GM23338 (cell line): ENCODE results near the gene MLF1. TPM values are rescaled to one million over a fixed set of nuclear protein-coding genes. Genes with fewer than 3 reads are reported as not detected.

Experiments used
- ATAC-seq: fragments of 200-7000 bp; cut with Tn5 transposase; 3 replicates; pipeline ENCODE4 v1.9.1; 2020
- DNase-seq: peaks from one replicate; pipeline ENCODE4 v3.0.0-alpha.2; 2015; ENCODE audit warnings: low spot score
- H2AFZ ChIP-seq: fragments of 200-600 bp; sonication (generic); 2 replicates; pipeline ENCODE4 v1.8.0; 2016; ENCODE audit warnings: antibody characterized with exemption, mild to moderate bottlenecking, moderate library complexity
- H3F3A ChIP-seq: fragments of 200-600 bp; sonication (generic); replicated peaks from 2 replicates; pipeline ENCODE4 v1.8.0; 2017; ENCODE audit warnings: antibody characterized with exemption, mixed run types, low read depth
- H3K27ac ChIP-seq: fragments of 200-600 bp; sonication (generic); 2 replicates; pipeline ENCODE4 v1.6.1; 2016; ENCODE audit warnings: low read depth
- H3K27me3 ChIP-seq: fragments of 200-600 bp; sonication (generic); 2 replicates; pipeline ENCODE4 v1.8.0; 2016; ENCODE audit warnings: mild to moderate bottlenecking, mixed run types, moderate library complexity; ENCODE audit not compliant: insufficient read depth
- H3K36me3 ChIP-seq: fragments of 200-600 bp; sonication (generic); 2 replicates; pipeline ENCODE4 v1.8.0; 2016; ENCODE audit warnings: mild to moderate bottlenecking; ENCODE audit not compliant: insufficient read depth
- H3K4me1 ChIP-seq: fragments of 200-600 bp; sonication (generic); 2 replicates; pipeline ENCODE4 v1.8.0; 2016; ENCODE audit warnings: mild to moderate bottlenecking, moderate library complexity; ENCODE audit not compliant: insufficient read depth
- H3K4me2 ChIP-seq: fragments of 200-600 bp; sonication (generic); 2 replicates; pipeline ENCODE4 v1.7.1; 2017; ENCODE audit warnings: mixed run types
- H3K4me3 ChIP-seq: fragments of 200-600 bp; sonication (generic); 2 replicates; pipeline ENCODE4 v1.6.1; 2016; ENCODE audit warnings: mixed run types
- H3K79me2 ChIP-seq: fragments of 200-600 bp; sonication (generic); replicated peaks from 2 replicates; pipeline ENCODE4 v1.8.0; 2017; ENCODE audit warnings: mild to moderate bottlenecking; ENCODE audit not compliant: insufficient read depth
- H3K9me2 ChIP-seq: fragments of 200-600 bp; sonication (generic); 2 replicates; pipeline ENCODE4 v1.8.0; 2017; ENCODE audit not compliant: insufficient read depth
- H4K20me1 ChIP-seq: fragments of 200-600 bp; sonication (generic); replicated peaks from 2 replicates; pipeline ENCODE4 v1.8.0; 2017; ENCODE audit warnings: mild to moderate bottlenecking; ENCODE audit not compliant: insufficient read depth
- H3K27ac Mint-ChIP-seq: 2 replicates; pipeline ENCODE4 v1.8.0; 2020; ENCODE audit warnings: inconsistent platforms, mild to moderate bottlenecking, moderate library complexity, mixed read lengths
- H3K27me3 Mint-ChIP-seq: 3 replicates; pipeline ENCODE4 v1.8.0; 2022; ENCODE audit warnings: low read depth, mild to moderate bottlenecking, moderate library complexity, mixed read lengths, inconsistent platforms; ENCODE audit not compliant: insufficient read depth, poor library complexity
- H3K36me3 Mint-ChIP-seq: 3 replicates; pipeline ENCODE4 v1.8.0; 2021; ENCODE audit warnings: low read depth, mild to moderate bottlenecking, inconsistent platforms, moderate library complexity, mixed read lengths
- H3K4me1 Mint-ChIP-seq: 3 replicates; pipeline ENCODE4 v1.8.0; 2020; ENCODE audit warnings: mild to moderate bottlenecking, inconsistent platforms, mixed read lengths
- H3K4me3 Mint-ChIP-seq: 3 replicates; pipeline ENCODE4 v1.8.0; 2021; ENCODE audit warnings: moderate library complexity, mild to moderate bottlenecking, inconsistent platforms, mixed read lengths
- H3K9me3 Mint-ChIP-seq: 3 replicates; pipeline ENCODE4 v1.8.0; 2020; ENCODE audit warnings: moderate library complexity, mild to moderate bottlenecking, inconsistent platforms, mixed read lengths
- CREB1 ChIP-seq: fragments of 250-450 bp; sonication (Bioruptor Pico); IDR thresholded peaks from 2 replicates; pipeline ENCODE4 v1.5.0; 2020; ENCODE audit warnings: low read depth, mild to moderate bottlenecking, moderate library complexity
- EZH2 ChIP-seq: fragments of 200-600 bp; sonication (generic); IDR thresholded peaks from one replicate; pipeline ENCODE4 v1.8.0; 2017; ENCODE audit warnings: antibody characterized with exemption, mild to moderate bottlenecking, low read depth; ENCODE audit not compliant: unreplicated experiment
- EZH2phosphoT487 ChIP-seq: fragments of 200-600 bp; sonication (generic); IDR thresholded peaks from one replicate; pipeline ENCODE4 v1.8.1; 2018; ENCODE audit warnings: antibody characterized with exemption; ENCODE audit not compliant: unreplicated experiment
- JUNB ChIP-seq: IDR thresholded peaks from one replicate; pipeline ENCODE4 v1.6.1; 2016; ENCODE audit warnings: antibody characterized with exemption; ENCODE audit not compliant: unreplicated experiment
- NANOG ChIP-seq: IDR thresholded peaks from 2 replicates; pipeline ENCODE4 v1.6.1; 2016; ENCODE audit warnings: antibody characterized with exemption, borderline replicate concordance
- STAT1 ChIP-seq: IDR thresholded peaks from one replicate; pipeline ENCODE4 v1.6.1; 2016; ENCODE audit warnings: antibody characterized with exemption; ENCODE audit not compliant: unreplicated experiment
- ZNF114 ChIP-seq: fragments of 250-450 bp; sonication (Bioruptor Pico); IDR thresholded peaks from 2 replicates; pipeline ENCODE4 v1.5.0; 2020; ENCODE audit warnings: mild to moderate bottlenecking, moderate library complexity
- ZNF331 ChIP-seq: fragments of 250-450 bp; sonication (Bioruptor Pico); IDR thresholded peaks from 2 replicates; pipeline ENCODE4 v1.5.0; 2020; ENCODE audit warnings: low read depth, mild to moderate bottlenecking, moderate library complexity
- polyA plus RNA-seq: library from polyadenylated mRNA; unstranded; fragments of >200 nt; fragmentation: Nextera tagmentation; extraction: Ambion mirVana; gene quantifications from 2 replicates; pipeline ENCODE4 v1.2.1, GENCODE V29; 2016
- total RNA-seq: library from RNA; depleted of rRNA; stranded (reverse); fragments of >200 nt; shearing (Covaris generic); gene quantifications from 2 replicates; pipeline ENCODE4 v1.2.3, GENCODE V29; 2014
- TF ChIP-seq, protein P1 (sequence below): IDR thresholded peaks from one replicate; pipeline ENCODE4 v1.6.1; 2018; ENCODE audit warnings: antibody characterized with exemption; ENCODE audit not compliant: unreplicated experiment
- TF ChIP-seq, protein P2 (sequence below), 2 experiments: fragments of 200-600 bp in 1 of 2; sonication (generic) in 1 of 2; conservative IDR thresholded peaks; 2 replicates each; pipeline versions ENCODE4 v1.5.1 to v1.6.1; 2016 to 2017; ENCODE audit warnings: antibody characterized with exemption in 2 of 2, low read depth in 2 of 2, mild to moderate bottlenecking in 2 of 2, moderate library complexity in 1 of 2
- TF ChIP-seq, protein P3 (sequence below): fragments of 250-450 bp; sonication (Bioruptor Pico); IDR thresholded peaks from 2 replicates; pipeline ENCODE4 v1.5.0; 2020; ENCODE audit warnings: mild to moderate bottlenecking, moderate library complexity

The MLF1 gene
- total and polyA plus RNA-seq, 2 experiments from 2014 or later, result 36.6 to 63.6 TPM

DNA sequence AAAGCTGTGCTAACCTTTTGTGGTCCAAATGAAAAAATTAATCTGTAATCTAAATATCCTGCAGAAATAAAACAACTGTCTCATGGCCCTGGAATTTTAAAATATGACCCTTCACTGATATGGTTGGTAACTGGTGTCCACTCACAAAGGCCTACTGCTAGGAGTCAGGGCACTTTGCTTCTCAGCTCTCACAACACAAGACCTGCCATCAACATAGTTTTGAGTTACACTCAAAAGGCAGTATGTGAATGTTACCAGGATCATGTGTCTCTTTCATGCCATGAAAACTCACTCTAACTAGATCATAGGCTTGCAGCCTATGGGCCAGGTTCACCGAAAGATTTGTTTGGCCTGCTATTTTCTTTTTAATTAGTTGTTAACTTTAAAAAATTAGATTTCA, 10.0 kb upstream of the MLF1 start:
- Histone ChIP-seq H3K27me3 (no peaks in the 10 kb centered on the region), H3K36me3 (no peaks in the 10 kb centered on the region), H3K79me2 (no peaks in the 10 kb centered on the region), H3K4me2 (no peak overlapping the region), H3K27ac (no peak overlapping the region), H2AFZ (no peak overlapping the region), H3K4me1 (no peaks in the 10 kb centered on the region), H3K9me2 (0 out of 2 replicates have a peak, but pooled peaks cover 3% of the 10 kb centered on the region), H3K4me3 (no peak overlapping the region), H3F3A (no peaks in the 10 kb centered on the region), H4K20me1 (no peaks in the 10 kb centered on the region)
- Mint-ChIP-seq H3K9me3 (peaks cover 21% of the 10 kb centered on the region), H3K27ac (no peak overlapping the region), H3K36me3 (peaks cover 16% of the 10 kb centered on the region; the same call in 2 of the 3 replicates), H3K4me3 (no peak overlapping the region), H3K4me1 (peaks cover under 1% of the 10 kb centered on the region; the same call in 1 of the 3 replicates), H3K27me3 (no peaks in the 10 kb centered on the region)
- TF ChIP-seq, protein P1, sequence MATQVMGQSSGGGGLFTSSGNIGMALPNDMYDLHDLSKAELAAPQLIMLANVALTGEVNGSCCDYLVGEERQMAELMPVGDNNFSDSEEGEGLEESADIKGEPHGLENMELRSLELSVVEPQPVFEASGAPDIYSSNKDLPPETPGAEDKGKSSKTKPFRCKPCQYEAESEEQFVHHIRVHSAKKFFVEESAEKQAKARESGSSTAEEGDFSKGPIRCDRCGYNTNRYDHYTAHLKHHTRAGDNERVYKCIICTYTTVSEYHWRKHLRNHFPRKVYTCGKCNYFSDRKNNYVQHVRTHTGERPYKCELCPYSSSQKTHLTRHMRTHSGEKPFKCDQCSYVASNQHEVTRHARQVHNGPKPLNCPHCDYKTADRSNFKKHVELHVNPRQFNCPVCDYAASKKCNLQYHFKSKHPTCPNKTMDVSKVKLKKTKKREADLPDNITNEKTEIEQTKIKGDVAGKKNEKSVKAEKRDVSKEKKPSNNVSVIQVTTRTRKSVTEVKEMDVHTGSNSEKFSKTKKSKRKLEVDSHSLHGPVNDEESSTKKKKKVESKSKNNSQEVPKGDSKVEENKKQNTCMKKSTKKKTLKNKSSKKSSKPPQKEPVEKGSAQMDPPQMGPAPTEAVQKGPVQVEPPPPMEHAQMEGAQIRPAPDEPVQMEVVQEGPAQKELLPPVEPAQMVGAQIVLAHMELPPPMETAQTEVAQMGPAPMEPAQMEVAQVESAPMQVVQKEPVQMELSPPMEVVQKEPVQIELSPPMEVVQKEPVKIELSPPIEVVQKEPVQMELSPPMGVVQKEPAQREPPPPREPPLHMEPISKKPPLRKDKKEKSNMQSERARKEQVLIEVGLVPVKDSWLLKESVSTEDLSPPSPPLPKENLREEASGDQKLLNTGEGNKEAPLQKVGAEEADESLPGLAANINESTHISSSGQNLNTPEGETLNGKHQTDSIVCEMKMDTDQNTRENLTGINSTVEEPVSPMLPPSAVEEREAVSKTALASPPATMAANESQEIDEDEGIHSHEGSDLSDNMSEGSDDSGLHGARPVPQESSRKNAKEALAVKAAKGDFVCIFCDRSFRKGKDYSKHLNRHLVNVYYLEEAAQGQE, result no peak
- no peak for TF ChIP-seq EZH2phosphoT487
- TF ChIP-seq JUNB, result no peak
- TF ChIP-seq ZNF331 (CRISPR knock-in tag), result no peak
- no peak for TF ChIP-seq ZNF114 (CRISPR knock-in tag)
- no peak for TF ChIP-seq NANOG
- no peak for ATAC-seq
- DNase-seq, result no peak

DNA sequence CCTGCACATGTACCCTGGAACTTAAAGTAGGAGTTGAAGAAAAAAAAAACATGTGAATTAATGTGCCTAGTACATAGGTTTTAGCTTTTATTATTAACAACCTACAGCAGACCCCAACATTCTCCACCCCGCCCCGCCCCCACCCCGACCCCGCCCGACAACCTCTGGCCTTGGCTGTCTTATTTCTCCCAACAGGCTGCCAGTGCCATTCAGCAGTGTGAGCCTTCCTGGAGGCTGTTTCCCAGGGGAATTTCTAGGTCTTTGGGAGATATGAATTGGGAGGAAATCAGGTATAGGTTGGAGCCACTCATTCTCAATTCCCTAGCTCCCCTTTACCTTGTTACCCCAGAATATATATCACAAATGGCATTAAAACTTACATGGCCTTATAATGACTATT, 8.3 kb upstream of the MLF1 start:
- peaks cover 4% of the 10 kb centered on the region; the same call in 2 of the 3 replicates for H3K9me3 Mint-ChIP-seq
- H3K27ac ChIP-seq, result no peak overlapping the region
- H3F3A ChIP-seq, result no peaks in the 10 kb centered on the region
- H4K20me1 ChIP-seq, result no peaks in the 10 kb centered on the region
- H2AFZ ChIP-seq, result no peak overlapping the region
- no peak overlapping the region for H3K4me3 ChIP-seq
- H3K4me2 ChIP-seq, result no peak overlapping the region
- no peaks in the 10 kb centered on the region for H3K9me2 ChIP-seq
- no peak overlapping the region for H3K4me3 Mint-ChIP-seq
- peaks cover 2% of the 10 kb centered on the region; the same call in 1 of the 3 replicates for H3K36me3 Mint-ChIP-seq
- H3K27ac Mint-ChIP-seq, result no peak overlapping the region
- H3K79me2 ChIP-seq, result no peaks in the 10 kb centered on the region
- H3K27me3 Mint-ChIP-seq, result no peaks in the 10 kb centered on the region
- no peak for ATAC-seq
- no peaks in the 10 kb centered on the region for H3K36me3 ChIP-seq
- no peaks in the 10 kb centered on the region for H3K4me1 ChIP-seq
- DNase-seq, result no peak
- no peaks in the 10 kb centered on the region for H3K4me1 Mint-ChIP-seq
- H3K27me3 ChIP-seq, result no peaks in the 10 kb centered on the region
- TF ChIP-seq STAT1 (no peak), CREB1 (CRISPR knock-in tag) (no peak), EZH2 (no peak), JUNB (no peak)
- TF ChIP-seq, protein P2, sequence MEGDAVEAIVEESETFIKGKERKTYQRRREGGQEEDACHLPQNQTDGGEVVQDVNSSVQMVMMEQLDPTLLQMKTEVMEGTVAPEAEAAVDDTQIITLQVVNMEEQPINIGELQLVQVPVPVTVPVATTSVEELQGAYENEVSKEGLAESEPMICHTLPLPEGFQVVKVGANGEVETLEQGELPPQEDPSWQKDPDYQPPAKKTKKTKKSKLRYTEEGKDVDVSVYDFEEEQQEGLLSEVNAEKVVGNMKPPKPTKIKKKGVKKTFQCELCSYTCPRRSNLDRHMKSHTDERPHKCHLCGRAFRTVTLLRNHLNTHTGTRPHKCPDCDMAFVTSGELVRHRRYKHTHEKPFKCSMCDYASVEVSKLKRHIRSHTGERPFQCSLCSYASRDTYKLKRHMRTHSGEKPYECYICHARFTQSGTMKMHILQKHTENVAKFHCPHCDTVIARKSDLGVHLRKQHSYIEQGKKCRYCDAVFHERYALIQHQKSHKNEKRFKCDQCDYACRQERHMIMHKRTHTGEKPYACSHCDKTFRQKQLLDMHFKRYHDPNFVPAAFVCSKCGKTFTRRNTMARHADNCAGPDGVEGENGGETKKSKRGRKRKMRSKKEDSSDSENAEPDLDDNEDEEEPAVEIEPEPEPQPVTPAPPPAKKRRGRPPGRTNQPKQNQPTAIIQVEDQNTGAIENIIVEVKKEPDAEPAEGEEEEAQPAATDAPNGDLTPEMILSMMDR (conservative IDR thresholded peaks at IDR 0.05; ENCODE audit: low read depth in 2 of 2), result no peak
- TF ChIP-seq, protein P3, sequence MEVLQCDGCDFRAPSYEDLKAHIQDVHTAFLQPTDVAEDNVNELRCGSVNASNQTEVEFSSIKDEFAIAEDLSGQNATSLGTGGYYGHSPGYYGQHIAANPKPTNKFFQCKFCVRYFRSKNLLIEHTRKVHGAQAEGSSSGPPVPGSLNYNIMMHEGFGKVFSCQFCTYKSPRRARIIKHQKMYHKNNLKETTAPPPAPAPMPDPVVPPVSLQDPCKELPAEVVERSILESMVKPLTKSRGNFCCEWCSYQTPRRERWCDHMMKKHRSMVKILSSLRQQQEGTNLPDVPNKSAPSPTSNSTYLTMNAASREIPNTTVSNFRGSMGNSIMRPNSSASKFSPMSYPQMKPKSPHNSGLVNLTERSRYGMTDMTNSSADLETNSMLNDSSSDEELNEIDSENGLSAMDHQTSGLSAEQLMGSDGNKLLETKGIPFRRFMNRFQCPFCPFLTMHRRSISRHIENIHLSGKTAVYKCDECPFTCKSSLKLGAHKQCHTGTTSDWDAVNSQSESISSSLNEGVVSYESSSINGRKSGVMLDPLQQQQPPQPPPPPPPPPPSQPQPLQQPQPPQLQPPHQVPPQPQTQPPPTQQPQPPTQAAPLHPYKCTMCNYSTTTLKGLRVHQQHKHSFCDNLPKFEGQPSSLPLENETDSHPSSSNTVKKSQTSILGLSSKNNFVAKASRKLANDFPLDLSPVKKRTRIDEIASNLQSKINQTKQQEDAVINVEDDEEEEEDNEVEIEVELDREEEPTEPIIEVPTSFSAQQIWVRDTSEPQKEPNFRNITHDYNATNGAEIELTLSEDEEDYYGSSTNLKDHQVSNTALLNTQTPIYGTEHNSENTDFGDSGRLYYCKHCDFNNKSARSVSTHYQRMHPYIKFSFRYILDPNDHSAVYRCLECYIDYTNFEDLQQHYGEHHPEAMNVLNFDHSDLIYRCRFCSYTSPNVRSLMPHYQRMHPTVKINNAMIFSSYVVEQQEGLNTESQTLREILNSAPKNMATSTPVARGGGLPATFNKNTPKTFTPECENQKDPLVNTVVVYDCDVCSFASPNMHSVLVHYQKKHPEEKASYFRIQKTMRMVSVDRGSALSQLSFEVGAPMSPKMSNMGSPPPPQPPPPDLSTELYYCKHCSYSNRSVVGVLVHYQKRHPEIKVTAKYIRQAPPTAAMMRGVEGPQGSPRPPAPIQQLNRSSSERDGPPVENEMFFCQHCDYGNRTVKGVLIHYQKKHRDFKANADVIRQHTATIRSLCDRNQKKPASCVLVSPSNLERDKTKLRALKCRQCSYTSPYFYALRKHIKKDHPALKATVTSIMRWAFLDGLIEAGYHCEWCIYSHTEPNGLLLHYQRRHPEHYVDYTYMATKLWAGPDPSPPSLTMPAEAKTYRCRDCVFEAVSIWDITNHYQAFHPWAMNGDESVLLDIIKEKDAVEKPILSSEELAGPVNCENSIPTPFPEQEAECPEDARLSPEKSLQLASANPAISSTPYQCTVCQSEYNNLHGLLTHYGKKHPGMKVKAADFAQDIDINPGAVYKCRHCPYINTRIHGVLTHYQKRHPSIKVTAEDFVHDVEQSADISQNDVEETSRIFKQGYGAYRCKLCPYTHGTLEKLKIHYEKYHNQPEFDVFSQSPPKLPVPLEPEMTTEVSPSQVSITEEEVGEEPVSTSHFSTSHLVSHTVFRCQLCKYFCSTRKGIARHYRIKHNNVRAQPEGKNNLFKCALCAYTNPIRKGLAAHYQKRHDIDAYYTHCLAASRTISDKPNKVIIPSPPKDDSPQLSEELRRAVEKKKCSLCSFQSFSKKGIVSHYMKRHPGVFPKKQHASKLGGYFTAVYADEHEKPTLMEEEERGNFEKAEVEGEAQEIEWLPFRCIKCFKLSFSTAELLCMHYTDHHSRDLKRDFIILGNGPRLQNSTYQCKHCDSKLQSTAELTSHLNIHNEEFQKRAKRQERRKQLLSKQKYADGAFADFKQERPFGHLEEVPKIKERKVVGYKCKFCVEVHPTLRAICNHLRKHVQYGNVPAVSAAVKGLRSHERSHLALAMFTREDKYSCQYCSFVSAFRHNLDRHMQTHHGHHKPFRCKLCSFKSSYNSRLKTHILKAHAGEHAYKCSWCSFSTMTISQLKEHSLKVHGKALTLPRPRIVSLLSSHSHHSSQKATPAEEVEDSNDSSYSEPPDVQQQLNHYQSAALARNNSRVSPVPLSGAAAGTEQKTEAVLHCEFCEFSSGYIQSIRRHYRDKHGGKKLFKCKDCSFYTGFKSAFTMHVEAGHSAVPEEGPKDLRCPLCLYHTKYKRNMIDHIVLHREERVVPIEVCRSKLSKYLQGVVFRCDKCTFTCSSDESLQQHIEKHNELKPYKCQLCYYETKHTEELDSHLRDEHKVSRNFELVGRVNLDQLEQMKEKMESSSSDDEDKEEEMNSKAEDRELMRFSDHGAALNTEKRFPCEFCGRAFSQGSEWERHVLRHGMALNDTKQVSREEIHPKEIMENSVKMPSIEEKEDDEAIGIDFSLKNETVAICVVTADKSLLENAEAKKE (CRISPR knock-in tag), result no peak
